Natural killer cell treated with Interleukin-12 subunit alpha and Interleukin-12 subunit beta and Interleukin-15 and Interleukin-18, amount 100 ng/mL, for 72 hours (primary cell): Measurements from ENCODE around the gene PCCA. TPM values are rescaled to one million over a fixed set of nuclear protein-coding genes. Genes with fewer than 3 reads are reported as not detected.

Experiments
- ATAC-seq, 2 donors: fragments of 150-1000 bp; cut with Tn5 transposase in 1 of 2; sonication (Bioruptor Pico), chemical (Tn5 transposase) in 1 of 2; 2 replicates each; pipeline ENCODE4 v1.10.0; 2021
- DNase-seq: peaks from one replicate; pipeline ENCODE4 v3.0.0; 2022; ENCODE audit warnings: low spot score
- H3K27ac Mint-ChIP-seq, 2 donors: 1 replicate in 1 of 2; 2 replicates in 1 of 2; pipeline ENCODE4 v1.8.0; 2022; ENCODE audit warnings: mixed read lengths in 2 of 2, mild to moderate bottlenecking in 1 of 2, moderate library complexity in 1 of 2
- H3K27me3 Mint-ChIP-seq, 2 donors: 1 replicate in 1 of 2; 2 replicates in 1 of 2; pipeline ENCODE4 v1.8.0; 2022; ENCODE audit warnings: mixed read lengths in 2 of 2
- H3K36me3 Mint-ChIP-seq: one replicate; pipeline ENCODE4 v1.8.0; 2022; ENCODE audit warnings: mixed read lengths
- H3K4me1 Mint-ChIP-seq, 2 donors: 1 replicate in 1 of 2; 2 replicates in 1 of 2; pipeline ENCODE4 v1.8.0; 2022; ENCODE audit warnings: low read depth in 2 of 2, mixed read lengths in 2 of 2, mild to moderate bottlenecking in 1 of 2
- H3K4me3 Mint-ChIP-seq: one replicate; pipeline ENCODE4 v1.8.0; 2022; ENCODE audit warnings: mixed read lengths
- H3K9me3 Mint-ChIP-seq: 2 replicates; pipeline ENCODE4 v1.8.0; 2022; ENCODE audit warnings: mixed read lengths
- total RNA-seq, 2 donors: library from RNA; stranded (reverse); gene quantifications; one replicate each; pipeline ENCODE4 v1.2.3, GENCODE V29; 2022

PCCA gene
- total RNA-seq, 2 donors from 2014 or later, result 9.1 to 27.1 TPM

- Mint-ChIP-seq H3K9me3 (no peaks in the 10 kb centered on the region), H3K4me1 (peaks cover 0 to 13% of the 10 kb centered on the region in 2 donors), H3K27me3 (no peaks in the 10 kb centered on the region), H3K36me3 (no peaks in the 10 kb centered on the region), H3K4me3 (no peak overlapping the region), H3K27ac (no peak overlapping the region)
- ATAC-seq (no peak), DNase-seq (no peak)
These were observed 353.4 kb downstream of the PCCA start for GRCh38 chr13:100442095-100442832.

- peaks cover 0 to 10% of the 10 kb centered on the region in 2 donors for H3K4me1 Mint-ChIP-seq
- no peak overlapping the region for H3K27ac Mint-ChIP-seq
- ATAC-seq, result no peak
- no peak overlapping the region for H3K4me3 Mint-ChIP-seq
- no peaks in the 10 kb centered on the region for H3K9me3 Mint-ChIP-seq
- DNase-seq, result no peak
- no peaks in the 10 kb centered on the region for H3K36me3 Mint-ChIP-seq
- no peaks in the 10 kb centered on the region for H3K27me3 Mint-ChIP-seq
These were observed 354.5 kb downstream of the PCCA start for GRCh38 chr13:100443278-100443997.

GRCh38 chr13:100443998-100444328 lies 355.1 kb downstream of the PCCA start:
- no peaks in the 10 kb centered on the region for H3K27me3 Mint-ChIP-seq
- H3K36me3 Mint-ChIP-seq, result no peaks in the 10 kb centered on the region
- H3K4me3 Mint-ChIP-seq, result no peak overlapping the region
- DNase-seq (no peak), ATAC-seq (no peak)
- H3K27ac Mint-ChIP-seq, result no peak overlapping the region
- peaks cover 0 to 10% of the 10 kb centered on the region in 2 donors for H3K4me1 Mint-ChIP-seq
- H3K9me3 Mint-ChIP-seq, result no peaks in the 10 kb centered on the region

- no peak overlapping the region for H3K4me3 Mint-ChIP-seq
- H3K27me3 Mint-ChIP-seq, result no peaks in the 10 kb centered on the region
- H3K4me1 Mint-ChIP-seq, result peaks cover 10 to 15% of the 10 kb centered on the region in 2 donors
- no peak overlapping the region for H3K27ac Mint-ChIP-seq
- DNase-seq, result no peak
- H3K36me3 Mint-ChIP-seq, result no peaks in the 10 kb centered on the region
- ATAC-seq, result no peak
- no peaks in the 10 kb centered on the region for H3K9me3 Mint-ChIP-seq
These were observed 358.9 kb downstream of the PCCA start for GRCh38 chr13:100447831-100448230.

DNA sequence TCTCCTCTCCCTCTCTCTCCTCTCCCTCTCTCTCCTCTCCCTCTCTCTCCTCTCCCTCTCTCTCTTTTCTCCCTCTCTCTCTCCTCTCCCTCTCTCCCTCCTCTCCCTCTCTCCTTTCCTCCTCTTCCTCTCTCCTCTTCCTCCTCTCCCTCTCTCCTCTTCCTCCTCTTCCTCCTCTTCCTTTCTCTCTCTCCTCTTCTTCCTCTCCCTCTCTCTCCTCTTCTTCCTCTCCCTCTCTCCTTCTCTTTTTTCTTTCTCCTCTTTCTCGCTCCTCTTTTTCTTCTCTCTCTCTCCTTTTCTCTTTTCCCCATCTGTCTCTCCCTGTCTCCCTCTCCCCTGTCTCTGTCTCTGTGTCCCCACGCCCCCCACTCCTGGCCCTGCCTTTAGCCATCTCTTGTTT lies 363.0 kb downstream of the PCCA start:
- H3K27me3 Mint-ChIP-seq, result no peaks in the 10 kb centered on the region
- ATAC-seq (no peak), DNase-seq (no peak)
- no peak overlapping the region for H3K4me3 Mint-ChIP-seq
- H3K9me3 Mint-ChIP-seq, result no peaks in the 10 kb centered on the region
- peak overlapping the region; percentile 18 to 82 for H3K27ac Mint-ChIP-seq
- peaks cover 5% of the 10 kb centered on the region for H3K36me3 Mint-ChIP-seq
- H3K4me1 Mint-ChIP-seq, result peaks cover 19 to 30% of the 10 kb centered on the region in 2 donors

DNA sequence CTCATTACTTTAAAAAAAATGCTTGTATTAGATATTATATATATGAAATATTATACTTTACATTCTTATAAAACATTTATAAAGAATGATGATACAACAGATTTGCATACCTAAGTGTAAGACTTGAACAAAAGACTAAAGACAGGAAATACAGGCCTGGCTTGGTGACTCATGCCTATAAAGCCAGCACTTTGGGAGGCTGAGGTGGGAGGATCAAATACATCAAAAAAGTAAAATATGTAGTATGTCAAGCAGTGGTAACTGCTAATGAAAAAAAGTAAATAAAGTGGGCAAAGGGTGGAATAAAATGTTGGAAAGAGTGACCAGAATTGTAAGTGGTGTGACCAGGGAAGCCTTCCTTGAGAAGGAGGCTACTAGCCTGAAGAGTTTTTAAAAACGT lies 366.0 kb downstream of the PCCA start:
- no peak overlapping the region for H3K27ac Mint-ChIP-seq

GRCh38 chr13:100458673-100459072 lies 369.8 kb downstream of the PCCA start:
- peaks cover 5% of the 10 kb centered on the region for H3K36me3 Mint-ChIP-seq
- peaks cover 15 to 27% of the 10 kb centered on the region in 2 donors for H3K4me1 Mint-ChIP-seq
- no peaks in the 10 kb centered on the region for H3K9me3 Mint-ChIP-seq
- no peak overlapping the region for H3K27ac Mint-ChIP-seq
- no peak for ATAC-seq
- DNase-seq, result no peak
- H3K27me3 Mint-ChIP-seq, result no peaks in the 10 kb centered on the region
- H3K4me3 Mint-ChIP-seq, result no peak overlapping the region

More for the DNA sequence above, 366.0 kb downstream of the PCCA start:
- no peak for DNase-seq
- Mint-ChIP-seq H3K36me3 (peaks cover 5% of the 10 kb centered on the region), H3K4me1 (peaks cover 19 to 30% of the 10 kb centered on the region in 2 donors), H3K4me3 (no peak overlapping the region), H3K27me3 (no peaks in the 10 kb centered on the region), H3K9me3 (no peaks in the 10 kb centered on the region)
- ATAC-seq, result peak in 1 of 2 donors; percentile 56

- H3K9me3 Mint-ChIP-seq, result no peaks in the 10 kb centered on the region
- peaks cover 5% of the 10 kb centered on the region for H3K36me3 Mint-ChIP-seq
- no peaks in the 10 kb centered on the region for H3K27me3 Mint-ChIP-seq
- ATAC-seq (no peak), DNase-seq (no peak)
- H3K27ac Mint-ChIP-seq, result no peak overlapping the region
- no peak overlapping the region for H3K4me3 Mint-ChIP-seq
- peaks cover 16 to 25% of the 10 kb centered on the region in 2 donors for H3K4me1 Mint-ChIP-seq
These were observed 370.9 kb downstream of the PCCA start for GRCh38 chr13:100459747-100460146.

DNA sequence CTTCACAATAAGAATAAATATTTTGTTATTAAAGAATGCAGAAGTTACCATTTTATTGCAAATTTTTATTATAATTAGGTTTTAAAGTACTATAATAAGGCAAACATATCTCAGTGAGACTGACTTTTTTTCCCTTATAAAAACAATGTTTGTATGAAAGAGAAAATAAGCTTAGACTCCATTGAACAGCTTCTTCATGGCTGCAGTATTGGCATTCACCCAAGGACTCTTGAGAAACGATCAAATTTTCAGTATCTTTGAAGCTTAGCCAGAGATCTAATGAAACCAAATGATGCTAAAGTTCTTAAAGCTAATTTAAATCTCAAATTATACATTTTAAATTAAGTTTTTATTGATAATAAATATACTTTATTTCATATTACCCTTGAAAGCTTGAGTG lies 371.4 kb downstream of the PCCA start:
- H3K4me1 Mint-ChIP-seq, result peaks cover 12 to 20% of the 10 kb centered on the region in 2 donors
- no peak overlapping the region for H3K27ac Mint-ChIP-seq
- H3K4me3 Mint-ChIP-seq, result no peak overlapping the region
- ATAC-seq, result no peak
- peaks cover 5% of the 10 kb centered on the region for H3K36me3 Mint-ChIP-seq
- DNase-seq, result no peak
- H3K9me3 Mint-ChIP-seq, result no peaks in the 10 kb centered on the region
- H3K27me3 Mint-ChIP-seq, result no peaks in the 10 kb centered on the region

DNA sequence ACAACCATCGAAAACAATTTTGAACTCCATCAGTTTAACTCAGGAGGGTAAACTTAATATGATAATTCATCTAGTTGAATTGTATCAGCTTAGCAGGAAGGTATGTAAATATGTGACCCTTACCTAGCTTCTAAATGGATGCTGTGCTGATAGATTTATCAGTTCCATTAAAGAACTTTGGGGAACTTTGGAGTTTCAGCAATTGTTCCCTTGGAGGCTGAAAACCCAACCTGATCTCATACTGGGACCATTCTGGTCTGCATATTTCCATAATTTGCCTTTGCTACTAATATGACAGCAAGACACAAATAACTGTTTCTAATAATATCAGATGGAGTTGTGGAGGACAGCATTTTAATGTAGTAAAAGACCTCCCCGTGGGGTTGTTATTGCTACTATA lies 371.9 kb downstream of the PCCA start:
- Mint-ChIP-seq H3K36me3 (peaks cover 5% of the 10 kb centered on the region), H3K4me3 (no peak overlapping the region), H3K9me3 (no peaks in the 10 kb centered on the region), H3K27me3 (no peaks in the 10 kb centered on the region), H3K27ac (no peak overlapping the region), H3K4me1 (peaks cover 11 to 18% of the 10 kb centered on the region in 2 donors)
- ATAC-seq (no peak), DNase-seq (no peak)

DNA sequence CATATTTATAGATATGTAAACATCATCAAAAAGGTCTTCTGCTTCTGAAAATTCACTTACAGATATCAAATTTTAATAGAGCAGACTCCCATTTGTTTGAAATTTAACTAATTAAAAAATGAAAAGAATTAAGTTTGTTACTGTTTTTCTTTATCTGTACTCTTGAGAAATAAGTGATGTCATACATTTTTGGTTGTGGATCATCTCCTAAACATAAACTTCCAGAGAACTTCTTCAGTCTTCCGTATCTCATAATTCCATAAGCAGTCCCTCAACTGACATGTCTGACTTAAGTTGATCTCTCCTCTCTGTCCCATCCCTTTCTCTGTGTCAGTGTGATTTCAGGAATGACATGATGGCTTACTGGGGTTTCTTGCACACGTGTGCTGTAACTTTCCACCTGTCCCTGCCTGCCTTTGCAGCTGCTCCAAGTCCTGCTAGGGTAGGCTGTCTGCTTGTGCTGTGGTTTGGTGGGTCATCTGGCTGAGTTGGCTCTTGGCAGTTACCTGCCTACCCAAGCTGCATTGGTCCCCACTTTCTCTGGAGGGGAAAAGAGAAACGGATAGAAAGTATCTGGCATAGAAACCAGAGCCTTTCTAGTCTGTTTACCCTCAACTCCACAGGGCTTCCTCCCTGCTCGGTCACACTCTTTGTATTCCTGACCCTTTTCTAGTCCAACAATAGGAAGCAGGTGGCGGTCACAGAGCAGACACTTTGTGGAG lies 372.6 kb downstream of the PCCA start:
- no peak for DNase-seq
- Mint-ChIP-seq H3K9me3 (no peaks in the 10 kb centered on the region), H3K27me3 (no peaks in the 10 kb centered on the region), H3K27ac (no peak overlapping the region), H3K4me3 (no peak overlapping the region), H3K36me3 (no peaks in the 10 kb centered on the region), H3K4me1 (peaks cover 11 to 12% of the 10 kb centered on the region in 2 donors)
- no peak for ATAC-seq

- no peak overlapping the region for H3K27ac Mint-ChIP-seq
- ATAC-seq (no peak), DNase-seq (no peak)
- no peaks in the 10 kb centered on the region for H3K27me3 Mint-ChIP-seq
- H3K4me3 Mint-ChIP-seq, result no peak overlapping the region
- H3K9me3 Mint-ChIP-seq, result no peaks in the 10 kb centered on the region
- peaks cover 12 to 16% of the 10 kb centered on the region in 2 donors for H3K4me1 Mint-ChIP-seq
- H3K36me3 Mint-ChIP-seq, result no peaks in the 10 kb centered on the region
These were observed 375.1 kb downstream of the PCCA start for GRCh38 chr13:100464006-100464405.

DNA sequence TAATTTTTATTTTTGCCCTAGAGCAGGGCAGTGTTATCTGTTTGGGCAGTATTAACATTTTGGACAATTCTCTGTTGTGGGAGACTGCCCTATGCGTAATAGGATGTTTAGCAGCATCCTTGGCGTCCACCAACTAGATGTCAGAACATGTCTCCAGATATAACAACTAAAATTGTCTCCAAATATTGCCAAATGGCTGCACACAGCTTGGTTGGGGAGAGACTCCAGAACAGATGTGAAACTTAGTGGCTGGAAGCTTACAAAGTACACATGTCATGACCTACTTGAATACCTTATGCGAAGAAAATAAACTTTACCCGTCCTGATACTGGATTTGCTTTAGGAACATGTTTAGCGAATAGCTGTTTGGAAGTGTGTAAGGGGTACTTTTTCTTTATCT lies 376.7 kb downstream of the PCCA start:
- peaks cover 19 to 20% of the 10 kb centered on the region in 2 donors for H3K4me1 Mint-ChIP-seq
- ATAC-seq, result no peak
- no peak overlapping the region for H3K27ac Mint-ChIP-seq
- no peaks in the 10 kb centered on the region for H3K27me3 Mint-ChIP-seq
- H3K9me3 Mint-ChIP-seq, result no peaks in the 10 kb centered on the region
- no peaks in the 10 kb centered on the region for H3K36me3 Mint-ChIP-seq
- H3K4me3 Mint-ChIP-seq, result no peak overlapping the region
- DNase-seq, result no peak
